Measurements from ENCODE around the gene NLGN4Y.
"Not testable (repeated sequence)": the region's sequence is repeated elsewhere in the genome, so short reads cannot be mapped to it uniquely, and the experiment has no call there.

- TF ChIP-seq POLR2A, CTCF, EP300 (IDR thresholded peaks at IDR 0.05): not testable (repeated sequence)
Measured at GRCh38 chrY:14861033-14861432, 336.7 kb downstream of the NLGN4Y start.

Data from stomach (tissue), 4 donors.